Gastroesophageal sphincter (tissue), 4 donors: ENCODE measurements around the gene INAFM2. TPM values are rescaled to one million over a fixed set of nuclear protein-coding genes. Genes with fewer than 3 reads are reported as not detected.

Experiments used
- ATAC-seq: fragments of 150-250 bp; one replicate; pipeline ENCODE4 v1.9.1; 2016; ENCODE audit warnings: mild to moderate bottlenecking, moderate library complexity
- H3K27ac ChIP-seq, 4 donors: fragments of 200-600 bp; sonication (generic) in 3 of 4; 1 replicate in 3 of 4; 2 replicates in 1 of 4; pipeline ENCODE4 v1.5.1; 2016 to 2019
- H3K27me3 ChIP-seq: fragments of 200-600 bp; sonication (generic); one replicate; pipeline ENCODE4 v1.5.1; 2019
- H3K36me3 ChIP-seq, 2 donors: fragments of 200-600 bp; sonication (generic); one replicate each; pipeline ENCODE4 v1.5.1; 2019; ENCODE audit warnings: control low read depth in 1 of 2
- H3K4me1 ChIP-seq, 3 donors: fragments of 200-600 bp; sonication (generic); 1 replicate in 2 of 3; 2 replicates in 1 of 3; pipeline ENCODE4 v1.5.1; 2016 to 2019; ENCODE audit warnings: control low read depth in 2 of 3
- H3K4me3 ChIP-seq, 2 donors: fragments of 200-600 bp; sonication (generic); one replicate each; pipeline ENCODE4 v1.5.1; 2019; ENCODE audit warnings: mild to moderate bottlenecking in 1 of 2, moderate library complexity in 1 of 2
- H3K9me3 ChIP-seq, 3 donors: fragments of 200-600 bp; sonication (generic); one replicate each; pipeline ENCODE4 v1.5.1; 2017 to 2019; ENCODE audit warnings: control low read depth in 2 of 3
- EP300 ChIP-seq: sonication (generic); formaldehyde crosslinking; IDR thresholded peaks from one replicate; pipeline ENCODE4 v1.6.1; 2017; ENCODE audit warnings: antibody characterized with exemption, mild to moderate bottlenecking
- POLR2A ChIP-seq, 2 donors: fragments of 450-650 bp; IDR thresholded peaks; one replicate each; pipeline ENCODE4 v1.6.1; 2017; ENCODE audit warnings: antibody characterized with exemption in 2 of 2, mild to moderate bottlenecking in 2 of 2, moderate library complexity in 1 of 2
- POLR2AphosphoS5 ChIP-seq: sonication (generic); formaldehyde crosslinking; IDR thresholded peaks from one replicate; pipeline ENCODE4 v1.6.1; 2017; ENCODE audit warnings: antibody characterized with exemption
- WGBS, 2 donors: methylation state at CpG; one replicate each; pipeline ENCODE4 v1.1.5; 2018; ENCODE audit warnings: low coverage in 1 of 2; 5-methylcytosine and 5-hydroxymethylcytosine counted together
- total RNA-seq, 4 donors: library from RNA; depleted of rRNA; stranded (reverse); fragments of >200 nt; gene quantifications; one replicate each; pipeline ENCODE4 v1.1.0, GENCODE V29; 2016
- TF ChIP-seq, protein P1 (sequence below), 4 experiments: fragments of 200-600 bp in 2 of 4; fragments of 450-650 bp in 2 of 4; sonication (generic) in 1 of 4; IDR thresholded peaks; one replicate each; pipeline ENCODE4 v1.5.1; 2017 to 2019; ENCODE audit warnings: antibody characterized with exemption in 4 of 4, mild to moderate bottlenecking in 2 of 4, moderate library complexity in 2 of 4

The INAFM2 gene
- total RNA-seq, 4 donors from 2014 or later = 27.3 to 66.6 (median 37.5) TPM

DNA sequence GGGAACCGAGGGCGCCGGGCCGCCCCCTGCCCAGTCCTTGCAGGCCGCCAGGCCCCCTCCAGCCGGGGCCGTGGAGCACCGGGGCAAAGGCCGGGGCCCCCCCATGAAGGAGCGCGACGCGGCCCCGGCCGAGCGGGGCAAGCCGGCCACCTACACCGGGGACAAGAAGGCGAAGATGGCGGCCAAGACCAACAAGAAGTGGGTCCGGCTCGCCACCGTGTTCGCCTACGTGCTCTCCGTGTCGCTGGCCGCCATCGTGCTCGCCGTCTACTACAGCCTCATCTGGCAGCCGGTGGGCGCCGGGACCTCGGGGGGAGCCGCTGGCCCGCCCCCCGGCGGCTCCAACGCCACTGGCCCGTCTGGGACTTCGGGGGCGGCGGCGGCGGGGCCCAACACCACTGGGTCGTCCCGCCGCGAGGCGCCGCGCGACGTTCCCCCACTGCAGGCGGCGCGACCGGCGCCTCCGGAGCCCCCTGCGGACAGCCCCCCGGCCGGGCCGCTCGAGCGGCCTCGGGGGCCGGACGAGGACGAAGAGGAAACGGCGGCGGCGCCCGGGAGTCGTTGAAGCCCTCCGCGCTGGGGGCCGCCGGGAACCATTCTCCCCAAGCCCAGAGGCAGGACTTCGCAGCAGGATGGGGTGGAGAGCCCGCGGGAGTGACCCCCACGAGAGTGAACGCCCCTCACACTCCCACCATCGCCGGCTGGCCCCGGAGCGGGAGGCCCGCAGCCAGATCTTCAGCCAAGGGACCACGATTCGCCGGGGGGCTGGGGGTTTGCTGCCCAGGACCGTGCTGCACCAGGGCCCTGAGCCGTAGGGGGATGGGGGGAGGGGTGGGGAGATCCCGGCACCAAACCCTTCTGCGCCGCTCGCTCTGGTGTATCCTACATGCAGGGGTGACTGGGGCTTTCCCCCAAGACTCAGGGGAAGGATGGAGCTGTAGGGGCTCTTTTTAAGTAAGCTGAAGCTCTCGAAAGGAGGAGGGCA is 753 bp downstream of the INAFM2 start:
- Histone ChIP-seq H3K4me3 (peak overlapping the region; percentile 92 to 100), H3K9me3 (no peaks in the 10 kb centered on the region), H3K27ac (peak overlapping the region; percentile 94 to 99 (median 98)), H3K27me3 (no peaks in the 10 kb centered on the region), H3K4me1 (peaks cover 8 to 80% (median 25%) of the 10 kb centered on the region in 3 donors), H3K36me3 (no peaks in the 10 kb centered on the region)
- TF ChIP-seq, protein P1, sequence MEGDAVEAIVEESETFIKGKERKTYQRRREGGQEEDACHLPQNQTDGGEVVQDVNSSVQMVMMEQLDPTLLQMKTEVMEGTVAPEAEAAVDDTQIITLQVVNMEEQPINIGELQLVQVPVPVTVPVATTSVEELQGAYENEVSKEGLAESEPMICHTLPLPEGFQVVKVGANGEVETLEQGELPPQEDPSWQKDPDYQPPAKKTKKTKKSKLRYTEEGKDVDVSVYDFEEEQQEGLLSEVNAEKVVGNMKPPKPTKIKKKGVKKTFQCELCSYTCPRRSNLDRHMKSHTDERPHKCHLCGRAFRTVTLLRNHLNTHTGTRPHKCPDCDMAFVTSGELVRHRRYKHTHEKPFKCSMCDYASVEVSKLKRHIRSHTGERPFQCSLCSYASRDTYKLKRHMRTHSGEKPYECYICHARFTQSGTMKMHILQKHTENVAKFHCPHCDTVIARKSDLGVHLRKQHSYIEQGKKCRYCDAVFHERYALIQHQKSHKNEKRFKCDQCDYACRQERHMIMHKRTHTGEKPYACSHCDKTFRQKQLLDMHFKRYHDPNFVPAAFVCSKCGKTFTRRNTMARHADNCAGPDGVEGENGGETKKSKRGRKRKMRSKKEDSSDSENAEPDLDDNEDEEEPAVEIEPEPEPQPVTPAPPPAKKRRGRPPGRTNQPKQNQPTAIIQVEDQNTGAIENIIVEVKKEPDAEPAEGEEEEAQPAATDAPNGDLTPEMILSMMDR (IDR thresholded peaks at IDR 0.05) = no peak
- TF ChIP-seq POLR2AphosphoS5 (no peak), POLR2A (IDR thresholded peaks at IDR 0.05) (no peak), EP300 (no peak)
- 0% methylated on average over 3 of the region's 101 CpGs for WGBS, 2 donors
- peak; percentile 3 for ATAC-seq

GRCh38 chr15:40325188-40325587 is 1.7 kb downstream of the INAFM2 start:
- Histone ChIP-seq H3K36me3 (no peaks in the 10 kb centered on the region), H3K4me3 (peak overlapping the region; percentile 92 to 100), H3K4me1 (peaks cover 14 to 90% (median 33%) of the 10 kb centered on the region in 3 donors), H3K9me3 (no peaks in the 10 kb centered on the region), H3K27me3 (no peaks in the 10 kb centered on the region), H3K27ac (peak overlapping the region; percentile 94 to 99 (median 98))
- ATAC-seq = no peak
- WGBS, 2 donors = 10 to 35% methylated on average over 1 to 2 of the region's 2 CpGs
- TF ChIP-seq POLR2AphosphoS5 (no peak), EP300 (no peak), POLR2A (IDR thresholded peaks at IDR 0.05) (no peak)
- TF ChIP-seq, protein P1 (IDR thresholded peaks at IDR 0.05) = no peak

DNA sequence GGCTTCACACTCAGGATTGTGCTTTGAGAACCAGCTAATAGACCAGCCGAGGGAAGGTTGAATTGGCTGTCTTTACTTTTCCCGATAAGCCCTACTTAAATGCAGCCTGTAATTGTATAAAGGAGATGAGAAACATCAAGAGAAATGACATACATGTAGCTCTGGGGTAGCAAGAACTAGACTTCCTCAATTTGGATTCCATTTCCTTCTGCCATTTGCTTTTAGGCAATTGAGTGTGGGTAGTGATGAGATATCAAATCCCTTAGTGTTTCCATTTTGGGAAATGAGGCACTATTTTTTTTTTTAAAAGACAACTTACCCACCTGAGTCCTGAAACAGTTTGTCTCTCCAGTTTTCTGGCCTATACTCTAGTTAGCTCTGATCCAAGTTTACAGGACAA is 2.2 kb downstream of the INAFM2 start:
- H3K9me3 ChIP-seq = no peaks in the 10 kb centered on the region
- H3K4me3 ChIP-seq = peak overlapping the region; percentile 92 to 100
- no peaks in the 10 kb centered on the region for H3K27me3 ChIP-seq
- ATAC-seq = no peak
- TF ChIP-seq POLR2AphosphoS5 (no peak), POLR2A (IDR thresholded peaks at IDR 0.05) (no peak), EP300 (no peak)
- TF ChIP-seq, protein P1 (IDR thresholded peaks at IDR 0.05) = no peak
- H3K36me3 ChIP-seq = no peaks in the 10 kb centered on the region
- peak overlapping the region in 3 of 4 donors; percentile 94 to 98 (median 98) for H3K27ac ChIP-seq
- H3K4me1 ChIP-seq = peaks cover 14 to 90% (median 38%) of the 10 kb centered on the region in 3 donors
- 55 to 72% methylated on average over 2 of the region's 2 CpGs for WGBS, 2 donors

DNA sequence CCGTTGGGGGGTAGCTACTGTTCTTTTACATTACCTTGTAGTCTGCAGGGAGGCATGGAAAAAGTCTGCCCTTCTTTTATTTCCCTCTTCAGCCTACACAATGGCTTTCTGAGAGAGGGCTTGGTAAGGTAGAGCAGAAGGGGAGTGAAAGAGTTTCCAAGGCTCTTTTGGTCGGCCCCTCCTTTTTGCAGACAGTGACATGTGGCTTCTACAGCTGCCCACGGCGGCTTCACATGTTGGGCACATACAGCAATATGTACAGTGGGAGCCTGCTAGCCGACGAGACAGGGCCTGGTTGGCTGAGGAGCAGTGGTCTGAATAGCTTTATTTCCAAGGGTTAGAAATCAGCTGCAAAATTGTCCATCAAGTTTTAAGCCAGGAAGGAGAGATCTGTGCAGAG is 4.0 kb downstream of the INAFM2 start:
- Histone ChIP-seq H3K4me1 (peaks cover 17 to 92% (median 41%) of the 10 kb centered on the region in 3 donors), H3K27me3 (no peaks in the 10 kb centered on the region), H3K36me3 (no peaks in the 10 kb centered on the region), H3K4me3 (no peak overlapping the region), H3K9me3 (no peaks in the 10 kb centered on the region), H3K27ac (peak overlapping the region; percentile 79 to 98 (median 98))
- no peak for ATAC-seq
- 17 to 41% methylated on average over 1 to 3 of the region's 6 CpGs for WGBS, 2 donors
- TF ChIP-seq, protein P1 (IDR thresholded peaks at IDR 0.05) = no peak
- TF ChIP-seq POLR2AphosphoS5 = no peak
- TF ChIP-seq POLR2A (IDR thresholded peaks at IDR 0.05) = no peak
- TF ChIP-seq EP300 = no peak
